ENCODE data around the gene EXOC3L4. TPM values are rescaled to one million over a fixed set of nuclear protein-coding genes. Genes with fewer than 3 reads are reported as not detected.

EXOC3L4 gene
- total RNA-seq, 2 experiments from 2014 or later: not detected

DNA sequence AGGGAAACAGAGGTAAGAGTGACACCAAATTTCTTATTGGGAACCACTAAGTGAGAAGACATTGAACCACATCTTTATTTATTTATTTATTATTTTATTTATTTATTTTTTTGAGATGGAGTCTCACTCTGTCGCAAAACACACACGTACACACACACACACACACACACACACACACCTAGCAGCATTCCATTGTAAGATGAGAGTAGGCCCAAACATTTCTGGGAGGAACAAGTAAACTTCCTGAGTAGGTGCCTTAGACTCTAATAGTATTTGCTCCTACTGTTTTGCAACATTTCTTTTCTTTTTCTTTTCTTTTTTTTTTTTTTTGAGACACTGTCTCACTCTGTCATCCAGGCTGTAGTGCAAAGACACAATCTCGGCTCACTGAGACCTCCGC, 30.1 kb upstream of the EXOC3L4 start:
- Mint-ChIP-seq H3K27ac (no peak overlapping the region), H3K36me3 (no peaks in the 10 kb centered on the region), H3K4me1 (no peaks in the 10 kb centered on the region), H3K4me3 (no peak overlapping the region), H3K27me3 (peaks cover 26% of the 10 kb centered on the region), H3K9me3 (no peaks in the 10 kb centered on the region)
- POLR2A ChIA-PET: no interaction called here
- ATAC-seq (ENCODE audit: low read depth): no peak
- DNase-seq: no peak

DNA sequence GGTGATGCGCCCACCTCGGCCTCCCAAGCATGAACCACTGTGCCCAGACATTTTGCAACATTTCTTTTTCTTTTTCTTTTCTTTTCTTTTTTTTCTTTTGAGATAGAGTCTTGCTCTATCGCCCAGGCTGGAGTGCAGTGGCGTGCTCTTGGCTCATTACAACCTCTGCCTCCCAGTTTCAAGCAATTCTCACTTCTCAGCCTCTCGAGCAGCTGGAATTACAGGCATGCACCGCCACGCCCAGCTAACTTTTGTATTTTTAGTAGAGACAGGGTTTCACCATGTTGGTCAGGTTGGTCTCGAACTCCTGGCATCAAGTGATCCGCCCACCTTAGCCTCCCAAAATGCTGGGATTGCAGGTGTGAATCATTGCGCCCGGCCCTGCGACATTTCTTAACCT, 29.5 kb upstream of the EXOC3L4 start:
- H3K9me3 Mint-ChIP-seq: no peaks in the 10 kb centered on the region
- DNase-seq (no peak), ATAC-seq (ENCODE audit: low read depth) (no peak)
- no peaks in the 10 kb centered on the region for H3K36me3 Mint-ChIP-seq
- no peaks in the 10 kb centered on the region for H3K4me1 Mint-ChIP-seq
- H3K27me3 Mint-ChIP-seq: peaks cover 21% of the 10 kb centered on the region
- POLR2A ChIA-PET: no interaction called here
- H3K27ac Mint-ChIP-seq: no peak overlapping the region
- H3K4me3 Mint-ChIP-seq: no peak overlapping the region

DNA sequence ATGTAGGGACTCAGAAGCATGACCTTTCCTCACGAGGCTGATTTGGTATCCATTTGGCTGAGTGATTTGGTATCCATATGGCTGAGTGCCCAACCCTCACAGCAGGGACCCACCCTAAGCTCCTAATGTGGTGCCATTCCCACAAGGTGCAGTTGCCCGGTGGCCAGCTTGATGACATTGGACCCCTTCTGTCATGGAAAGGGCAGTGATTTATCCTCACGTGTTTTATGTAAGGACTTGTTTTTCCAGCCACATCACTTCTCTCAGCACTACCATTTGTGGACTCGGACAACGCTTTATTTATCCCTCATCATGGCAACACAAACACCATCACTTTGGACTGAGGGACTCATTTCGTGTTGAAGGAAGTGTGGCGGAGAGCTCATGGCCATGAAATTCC, 28.7 kb upstream of the EXOC3L4 start:
- Mint-ChIP-seq H3K27me3 (peaks cover 20% of the 10 kb centered on the region), H3K4me1 (no peaks in the 10 kb centered on the region), H3K4me3 (no peak overlapping the region), H3K36me3 (no peaks in the 10 kb centered on the region), H3K9me3 (no peaks in the 10 kb centered on the region), H3K27ac (no peak overlapping the region)
- POLR2A ChIA-PET: no interaction called here
- DNase-seq (no peak), ATAC-seq (ENCODE audit: low read depth) (no peak)

DNA sequence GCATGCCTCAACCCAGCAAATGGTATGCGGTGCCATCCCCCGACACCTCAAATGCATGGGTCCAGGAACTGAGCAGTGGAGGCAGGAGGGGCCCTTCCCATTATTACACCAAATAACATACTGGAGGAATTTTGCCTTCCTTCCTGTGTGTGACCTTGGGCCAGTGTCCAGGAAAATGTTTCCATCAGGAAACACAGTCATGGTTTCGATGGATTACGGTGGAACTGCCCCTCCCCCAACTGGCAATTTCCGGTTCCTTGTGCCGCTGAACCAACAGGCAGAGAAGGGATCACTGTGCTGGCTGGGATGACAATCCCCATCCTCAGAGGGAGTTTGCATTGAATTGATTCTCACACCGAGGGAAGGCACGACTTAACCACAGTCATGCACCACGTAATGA, 28.1 kb upstream of the EXOC3L4 start:
- ATAC-seq (ENCODE audit: low read depth) (no peak), DNase-seq (no peak)
- H3K4me3 Mint-ChIP-seq: no peak overlapping the region
- H3K36me3 Mint-ChIP-seq: no peaks in the 10 kb centered on the region
- POLR2A ChIA-PET: no interaction called here
- H3K9me3 Mint-ChIP-seq: no peaks in the 10 kb centered on the region
- peaks cover 20% of the 10 kb centered on the region for H3K27me3 Mint-ChIP-seq
- H3K4me1 Mint-ChIP-seq: no peaks in the 10 kb centered on the region
- H3K27ac Mint-ChIP-seq: no peak overlapping the region

GRCh38 chr14:103067231-103067954, 27.1 kb upstream of the EXOC3L4 start:
- peaks cover 20% of the 10 kb centered on the region for H3K27me3 Mint-ChIP-seq
- DNase-seq (no peak), ATAC-seq (ENCODE audit: low read depth) (no peak)
- H3K27ac Mint-ChIP-seq: no peak overlapping the region
- no peaks in the 10 kb centered on the region for H3K36me3 Mint-ChIP-seq
- H3K4me1 Mint-ChIP-seq: no peaks in the 10 kb centered on the region
- no peak overlapping the region for H3K4me3 Mint-ChIP-seq
- no peaks in the 10 kb centered on the region for H3K9me3 Mint-ChIP-seq
- POLR2A ChIA-PET: no interaction called here

GRCh38 chr14:103068351-103069073, 26.0 kb upstream of the EXOC3L4 start:
- ATAC-seq (ENCODE audit: low read depth): no peak
- no peaks in the 10 kb centered on the region for H3K36me3 Mint-ChIP-seq
- POLR2A ChIA-PET: no interaction called here
- no peak overlapping the region for H3K4me3 Mint-ChIP-seq
- no peak overlapping the region for H3K27ac Mint-ChIP-seq
- no peaks in the 10 kb centered on the region for H3K9me3 Mint-ChIP-seq
- no peak for DNase-seq
- H3K4me1 Mint-ChIP-seq: no peaks in the 10 kb centered on the region
- peaks cover 12% of the 10 kb centered on the region for H3K27me3 Mint-ChIP-seq

DNA sequence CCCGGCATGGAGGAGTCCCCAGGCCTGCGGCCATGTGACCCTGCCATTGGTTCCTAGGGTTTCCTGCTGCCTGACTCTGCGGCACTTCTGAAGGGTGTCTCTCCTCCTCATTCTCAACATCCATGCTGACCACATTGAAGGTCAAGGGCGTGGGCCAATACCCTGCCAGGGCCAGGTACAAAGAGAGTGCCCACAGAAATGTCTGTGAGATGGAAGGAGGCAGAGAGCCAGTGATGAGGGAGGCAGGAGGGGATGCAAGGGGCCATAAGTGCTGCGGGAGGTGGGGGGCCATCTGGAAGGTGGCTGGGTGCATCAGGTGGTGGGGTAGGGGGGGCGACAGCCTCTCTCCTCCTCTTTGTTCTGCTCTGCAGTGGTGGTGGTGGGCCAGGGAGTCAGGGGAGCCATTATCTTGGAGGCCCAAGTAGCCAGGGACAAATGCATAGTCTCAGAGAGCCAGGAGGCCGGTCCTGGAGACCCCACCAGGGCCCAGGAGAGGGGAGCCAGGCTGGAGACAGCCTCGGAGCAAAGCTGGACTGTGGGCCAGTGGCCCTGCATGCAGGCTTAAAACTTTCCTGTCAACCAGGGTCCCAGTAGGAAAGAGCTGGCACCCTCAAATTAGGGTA, 24.2 kb upstream of the EXOC3L4 start:
- Mint-ChIP-seq H3K27me3 (peaks cover 7% of the 10 kb centered on the region), H3K9me3 (no peaks in the 10 kb centered on the region), H3K36me3 (no peaks in the 10 kb centered on the region), H3K4me1 (no peaks in the 10 kb centered on the region), H3K4me3 (no peak overlapping the region), H3K27ac (no peak overlapping the region)
- no peak for ATAC-seq (ENCODE audit: low read depth)
- DNase-seq: no peak
- POLR2A ChIA-PET: no interaction called here

- POLR2A ChIA-PET: no interaction called here
- Mint-ChIP-seq H3K9me3 (no peaks in the 10 kb centered on the region), H3K27ac (no peak overlapping the region), H3K36me3 (no peaks in the 10 kb centered on the region), H3K4me1 (no peaks in the 10 kb centered on the region), H3K4me3 (no peak overlapping the region), H3K27me3 (peaks cover 7% of the 10 kb centered on the region)
- ATAC-seq (ENCODE audit: low read depth) (no peak), DNase-seq (no peak)
Measured at GRCh38 chr14:103070971-103071542, 23.5 kb upstream of the EXOC3L4 start.

GRCh38 chr14:103071544-103072251, 22.8 kb upstream of the EXOC3L4 start:
- DNase-seq: no peak
- H3K36me3 Mint-ChIP-seq: no peaks in the 10 kb centered on the region
- no peak overlapping the region for H3K27ac Mint-ChIP-seq
- ATAC-seq (ENCODE audit: low read depth): no peak
- H3K4me1 Mint-ChIP-seq: no peaks in the 10 kb centered on the region
- POLR2A ChIA-PET: no interaction called here
- no peaks in the 10 kb centered on the region for H3K9me3 Mint-ChIP-seq
- no peak overlapping the region for H3K4me3 Mint-ChIP-seq
- peaks cover 7% of the 10 kb centered on the region for H3K27me3 Mint-ChIP-seq

DNA sequence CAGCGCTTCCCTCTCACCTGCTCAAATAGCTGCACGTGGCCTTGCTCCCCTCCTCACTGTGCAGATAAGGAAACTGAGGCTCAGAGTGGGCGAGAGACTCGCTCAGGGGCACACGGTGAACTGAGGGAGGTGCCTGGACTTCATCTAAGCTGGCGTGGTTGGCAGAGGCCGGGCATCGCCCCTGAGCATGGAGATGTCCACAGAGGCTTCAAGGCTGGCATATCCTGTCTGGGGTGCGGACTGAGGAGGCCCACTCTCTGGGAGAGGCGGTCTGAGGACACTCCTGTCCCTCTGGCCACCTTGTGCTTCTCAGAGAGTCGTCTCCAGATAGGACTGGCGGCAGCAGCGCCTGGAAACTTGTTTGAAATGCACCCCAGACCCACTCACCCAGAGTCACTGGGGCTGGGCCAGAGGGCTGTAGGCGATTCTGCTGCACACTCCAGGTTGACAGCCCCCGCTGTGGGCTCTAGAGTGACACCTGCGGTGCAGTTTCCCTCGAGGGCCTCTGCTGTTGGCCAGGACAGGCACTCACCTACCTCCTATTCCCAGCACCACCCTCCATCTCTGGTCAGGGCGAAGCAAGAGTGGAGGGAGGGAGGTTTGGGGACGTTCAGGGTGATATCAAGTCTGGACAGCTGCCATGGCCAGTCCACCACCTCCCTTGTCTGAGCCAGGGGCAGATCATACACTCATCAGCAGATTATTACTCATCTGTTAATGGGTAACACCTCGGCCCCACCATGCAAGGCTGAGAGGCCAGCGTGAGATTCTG, 21.7 kb upstream of the EXOC3L4 start:
- POLR2A ChIA-PET: no interaction called here
- no peak for ATAC-seq (ENCODE audit: low read depth)
- H3K4me3 Mint-ChIP-seq: no peak overlapping the region

DNA sequence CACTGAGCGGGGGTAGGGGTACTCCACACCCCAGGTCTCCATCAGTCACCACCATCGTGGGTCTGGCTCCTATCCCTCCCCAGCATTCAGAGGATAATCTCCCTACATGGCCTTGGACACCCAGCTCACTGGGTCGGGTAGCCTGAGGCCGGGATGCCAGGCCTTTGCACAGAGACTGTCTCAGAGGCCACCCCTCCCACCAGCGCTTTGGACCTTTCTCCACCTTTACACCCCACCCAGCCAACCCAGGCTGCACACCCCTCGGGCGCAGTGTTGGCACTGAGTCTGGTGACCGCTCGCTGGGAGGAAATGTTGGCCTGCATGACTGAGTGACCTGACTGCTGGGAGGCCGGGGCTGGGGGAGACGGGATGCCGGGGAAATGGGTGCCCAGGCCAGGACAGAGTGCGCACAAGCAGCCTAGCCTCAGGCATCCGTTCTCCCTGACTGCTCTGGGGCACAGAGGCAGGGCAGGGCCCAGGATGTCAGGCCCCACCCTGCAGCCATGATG, 21.1 kb upstream of the EXOC3L4 start:
- DNase-seq (no peak), ATAC-seq (ENCODE audit: low read depth) (no peak)
- Mint-ChIP-seq H3K36me3 (no peaks in the 10 kb centered on the region), H3K4me1 (no peaks in the 10 kb centered on the region), H3K9me3 (no peaks in the 10 kb centered on the region), H3K4me3 (no peak overlapping the region), H3K27ac (no peak overlapping the region), H3K27me3 (peaks cover 4% of the 10 kb centered on the region)
- POLR2A ChIA-PET: no interaction called here

More for the DNA sequence above, 21.7 kb upstream of the EXOC3L4 start:
- Mint-ChIP-seq H3K27me3 (peaks cover 4% of the 10 kb centered on the region), H3K36me3 (no peaks in the 10 kb centered on the region), H3K27ac (no peak overlapping the region), H3K9me3 (no peaks in the 10 kb centered on the region), H3K4me1 (no peaks in the 10 kb centered on the region)
- DNase-seq: no peak

- DNase-seq (peak; percentile 26), ATAC-seq (ENCODE audit: low read depth) (no peak)
- H3K4me3 Mint-ChIP-seq: no peak overlapping the region
- peaks cover 4% of the 10 kb centered on the region for H3K27me3 Mint-ChIP-seq
- no peaks in the 10 kb centered on the region for H3K36me3 Mint-ChIP-seq
- POLR2A ChIA-PET: no interaction called here
- no peak overlapping the region for H3K27ac Mint-ChIP-seq
- H3K9me3 Mint-ChIP-seq: no peaks in the 10 kb centered on the region
- H3K4me1 Mint-ChIP-seq: no peaks in the 10 kb centered on the region
Measured at GRCh38 chr14:103073876-103074728, 20.4 kb upstream of the EXOC3L4 start.

Data from activated naive CD8-positive, alpha-beta T cell treated with anti-CD3 and anti-CD28 coated beads, Interleukin-2, amount 10 ng/mL, durations not matched to agents 7 days and 5 days (primary cell).